NCI-H526 (cell line): ENCODE data around the gene WTAP.
A peak's percentile ranks its signal among the peaks of the same experiment; 100 is the strongest.
"Not testable (repeated sequence)": the region's sequence is repeated elsewhere in the genome, so short reads cannot be mapped to it uniquely, and the experiment has no call there.

ENCODE experiments used
- DNase-seq, 2 experiments: peaks; one replicate each; lab custom pipeline; 2025; lab: John Stamatoyannopoulos, UW

Gene WTAP

DNA sequence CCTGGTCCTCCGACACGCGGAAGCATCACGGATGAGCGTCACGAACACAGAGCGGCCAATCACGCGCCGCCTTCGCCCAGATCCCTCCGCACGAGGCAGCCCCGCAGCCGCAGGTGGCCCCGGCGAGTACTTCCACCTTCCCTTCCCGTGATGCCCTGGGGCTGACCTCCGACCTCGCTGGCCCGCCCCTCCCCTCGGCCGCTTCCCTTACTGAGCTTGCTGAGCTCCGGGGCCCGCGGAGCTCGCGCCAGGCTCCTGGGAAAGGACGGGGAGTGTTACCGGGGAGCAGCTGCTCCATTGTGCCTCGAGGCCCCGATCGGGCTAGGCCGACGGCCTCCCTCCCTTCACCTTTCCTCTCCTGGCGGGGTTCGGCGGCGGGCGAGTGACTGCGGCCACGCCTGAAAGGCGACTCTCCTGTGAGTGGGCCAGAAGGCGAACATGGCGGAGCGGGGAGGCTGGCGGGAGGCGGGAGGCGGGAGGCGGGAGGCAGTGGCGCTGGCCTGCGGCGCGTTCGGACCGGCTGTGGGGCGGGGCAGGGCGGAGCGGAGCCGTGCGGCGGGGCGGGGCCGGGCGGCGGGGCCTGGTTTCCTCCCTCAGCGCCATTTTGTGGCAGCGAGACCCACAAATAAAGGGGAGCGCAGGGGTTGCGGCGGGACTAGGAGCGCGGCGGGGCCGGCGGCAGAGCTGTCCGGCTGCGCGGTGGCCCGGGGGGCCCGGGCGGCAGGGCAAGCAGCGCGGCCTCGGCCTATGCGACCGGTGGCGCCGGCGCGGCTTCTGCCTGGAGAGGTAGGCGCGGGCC lies at the start of gene WTAP:
Gene WTAP, plus strand, starts transcription at position 589 of the 799 bp plus-strand sequence. CDS start 8,760 bp downstream, outside the sequence.
- peak; percentile 92 to 97 for DNase-seq

- DNase-seq, result no peak
These were observed 49.7 kb upstream of the WTAP start for GRCh38 chr6:159677506-159678165.

- DNase-seq, result no peak
These were observed 48.7 kb upstream of the WTAP start for GRCh38 chr6:159678574-159678973.

GRCh38 chr6:159679091-159680077 lies 47.9 kb upstream of the WTAP start:
- DNase-seq, result no peak

DNA sequence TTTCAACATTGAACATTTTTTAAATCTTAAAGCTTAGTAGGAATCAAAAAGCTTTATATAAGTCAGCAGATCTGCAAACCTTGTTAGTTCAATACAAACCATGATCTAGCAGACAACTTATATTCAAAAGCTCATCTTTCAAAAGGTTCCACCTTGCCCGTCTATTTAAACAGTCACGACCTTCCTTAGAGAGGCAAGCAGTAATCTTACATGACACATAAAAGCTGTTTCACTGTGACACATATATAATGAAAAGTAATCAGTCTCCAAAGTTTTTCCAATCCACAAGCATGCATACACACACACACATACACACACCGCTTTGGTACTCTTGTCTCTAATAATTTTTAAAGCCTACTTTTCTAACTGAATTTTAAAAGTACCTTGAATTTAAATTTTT lies 47.2 kb upstream of the WTAP start:
- no peak for DNase-seq

GRCh38 chr6:159681191-159681880 lies 46.0 kb upstream of the WTAP start:
- DNase-seq, result no peak

DNA sequence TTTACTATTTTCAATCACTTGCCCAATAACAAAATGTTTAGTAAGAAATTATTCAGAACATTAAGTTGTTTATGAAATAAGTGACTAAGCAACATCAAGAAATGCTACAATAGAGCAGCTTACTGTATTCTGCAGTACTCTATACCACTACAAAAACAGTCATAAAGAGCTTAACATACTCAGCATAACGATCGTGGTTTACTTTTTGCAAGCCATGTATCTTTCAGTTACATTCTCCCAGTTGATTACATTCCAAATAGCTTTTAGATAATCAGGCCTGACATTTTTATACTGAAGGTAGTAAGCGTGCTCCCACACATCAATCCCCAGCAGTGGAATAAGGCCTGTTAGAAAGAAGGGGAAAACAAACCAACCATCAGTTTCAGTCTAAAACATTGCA lies 45.0 kb upstream of the WTAP start:
- no peak for DNase-seq

GRCh38 chr6:159682810-159683209 lies 44.5 kb upstream of the WTAP start:
- DNase-seq, result no peak

DNA sequence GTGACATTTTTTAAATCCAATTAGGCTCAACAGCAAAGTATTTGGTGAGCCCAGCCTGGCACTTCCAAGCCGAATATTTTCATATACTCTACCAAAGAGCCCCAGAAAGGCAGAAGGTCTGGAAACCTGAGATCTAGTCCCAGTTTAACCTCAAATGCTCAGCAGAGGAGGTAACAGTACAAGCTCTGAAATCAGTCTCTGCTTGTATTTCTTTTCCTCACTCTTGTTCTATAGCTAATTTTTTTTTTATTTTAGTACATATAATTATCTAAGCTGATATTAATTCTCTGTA lies 43.3 kb upstream of the WTAP start:
- no peak for DNase-seq

GRCh38 chr6:159686040-159686439 lies 41.3 kb upstream of the WTAP start:
- no peak for DNase-seq

- DNase-seq, result no peak
These were observed 40.6 kb upstream of the WTAP start for GRCh38 chr6:159686703-159687102.

DNA sequence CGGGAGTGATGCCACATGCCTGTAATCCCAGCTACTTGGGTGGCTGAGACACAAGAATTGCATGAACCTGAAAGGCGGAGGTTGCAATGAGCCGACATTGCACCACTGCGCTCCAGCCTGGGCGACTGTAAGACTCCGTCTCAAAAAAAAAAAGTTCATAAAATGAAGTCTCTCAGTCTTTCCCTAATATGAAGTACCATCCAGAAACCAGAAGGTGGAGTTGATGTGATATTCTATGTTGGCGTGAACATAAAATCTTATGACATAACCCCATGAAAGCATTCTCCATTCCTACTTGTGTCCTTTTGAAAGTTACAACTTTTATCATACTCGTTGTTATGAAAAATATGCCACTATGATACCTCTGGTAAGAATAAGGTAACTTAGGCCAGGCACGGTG lies 40.0 kb upstream of the WTAP start:
- DNase-seq, result no peak

GRCh38 chr6:159688266-159688905 lies 38.9 kb upstream of the WTAP start:
- DNase-seq, result no peak

GRCh38 chr6:159689001-159689400 lies 38.3 kb upstream of the WTAP start:
- DNase-seq, result no peak

DNA sequence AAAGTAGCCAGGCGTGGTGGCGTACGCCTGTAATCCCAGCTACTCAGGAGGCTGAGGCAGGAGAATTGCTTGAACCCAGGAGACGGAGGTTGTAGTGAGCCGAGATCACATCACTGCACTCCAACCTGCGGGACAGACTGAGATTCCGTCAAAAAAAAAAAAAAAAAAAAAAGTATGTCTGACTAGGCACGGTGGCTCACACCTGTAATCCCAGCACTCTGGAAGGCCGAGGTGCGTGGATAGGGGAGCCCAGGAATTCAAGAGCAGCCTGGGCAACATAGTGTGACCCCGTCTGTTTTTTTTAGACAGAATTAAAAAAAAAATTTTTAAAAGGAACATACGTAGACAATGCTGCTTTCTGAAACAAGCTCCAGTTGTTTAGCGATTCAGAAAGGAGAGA lies 37.2 kb upstream of the WTAP start:
- DNase-seq, result not testable (repeated sequence)

DNA sequence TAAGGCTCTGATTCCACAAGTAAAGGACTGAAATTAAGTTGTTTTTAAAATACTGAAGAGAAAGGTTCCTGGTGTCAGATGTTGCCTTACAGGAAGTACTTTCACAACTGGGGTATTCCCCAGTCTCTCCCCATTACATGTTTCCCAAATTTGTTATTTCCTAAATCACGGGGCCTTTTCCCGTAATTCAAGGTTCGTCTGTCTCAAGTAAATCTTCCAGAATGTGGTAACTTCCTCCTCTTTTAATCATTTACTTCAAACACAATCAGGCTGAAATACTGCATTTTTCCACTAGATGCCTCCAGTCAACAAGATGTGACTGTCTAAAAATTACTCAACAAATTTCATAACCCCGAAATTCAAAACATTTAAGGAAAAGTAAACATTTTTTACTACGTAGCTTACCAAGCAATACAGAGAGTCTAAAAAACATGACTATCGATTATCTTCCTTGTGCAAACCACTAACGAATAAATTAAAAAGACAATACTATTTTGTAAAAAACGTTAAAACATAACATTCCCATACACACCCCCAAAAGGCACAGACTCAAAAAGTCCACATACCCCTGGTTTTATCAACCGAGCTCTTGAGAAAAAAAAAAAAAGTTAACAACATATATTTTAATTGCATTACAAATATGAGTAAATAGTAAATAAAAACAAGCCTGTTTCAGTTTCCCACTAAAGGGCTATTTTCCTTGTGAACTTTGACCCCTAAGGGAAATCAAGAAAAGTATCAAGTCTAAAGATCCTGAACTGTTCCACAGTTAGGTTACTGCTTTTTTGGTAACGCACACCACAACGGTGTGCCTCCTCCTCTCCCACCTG lies 36.0 kb upstream of the WTAP start:
- peak; percentile 21 to 53 for DNase-seq

- DNase-seq, result peak in 1 of 2 experiments; percentile 31
These were observed 35.4 kb upstream of the WTAP start for GRCh38 chr6:159691963-159692287.

- DNase-seq, result peak; percentile 37 to 71
These were observed 34.8 kb upstream of the WTAP start for GRCh38 chr6:159692303-159693127.

- DNase-seq, result peak; percentile 69 to 96
These were observed 34.0 kb upstream of the WTAP start, which contains the start of gene SOD2 for GRCh38 chr6:159693128-159693893. Gene SOD2 (minus strand): TSS chr6:159693241. CDS start chr6:159693167, 74 bp downstream.
